Testis (tissue), 2 donors: ENCODE measurements around the gene GPS1.

Source experiments
- CTCF ChIP-seq, 3 experiments: fragments of 450-650 bp in 2 of 3; fragments of 200-600 bp in 1 of 3; sonication (generic) in 1 of 3; IDR thresholded peaks; one replicate each; pipeline ENCODE4 v1.5.1; 2016 to 2019; ENCODE audit warnings: antibody characterized with exemption in 3 of 3, mild to moderate bottlenecking in 2 of 3, moderate library complexity in 1 of 3
- POLR2A ChIP-seq: fragments of 450-650 bp; IDR thresholded peaks from one replicate; pipeline ENCODE4 v1.6.1; 2017; ENCODE audit warnings: antibody characterized with exemption, mild to moderate bottlenecking, moderate library complexity

GRCh38 chr17:82029990-82030469, 21.7 kb upstream of the GPS1 start:
- TF ChIP-seq CTCF (IDR thresholded peaks at IDR 0.05) = no peak
- TF ChIP-seq POLR2A = no peak
